H1 (cell line): ENCODE measurements around the gene TUBB1. TPM values are rescaled to one million over a fixed set of nuclear protein-coding genes. Genes with fewer than 3 reads are reported as not detected.

ENCODE experiments used
- CTCF ChIA-PET: fragments of 300-600 bp; sonication (Branson Sonifier 250); formaldehyde crosslinking; loops from one replicate; lab custom pipeline; 2021; ENCODE audit not compliant: partially characterized antibody; lab: Charles Lee
- POLR2A ChIA-PET: fragments of 300-600 bp; sonication (Branson Sonifier 250); formaldehyde crosslinking; loops from one replicate; lab custom pipeline; 2021; ENCODE audit warnings: inconsistent platforms; ENCODE audit not compliant: partially characterized antibody; lab: Charles Lee
- DNase-seq, 2 experiments: peaks; one replicate each; pipeline versions ENCODE4 v3.0.0 to v3.0.0-alpha.2; 2010 to 2022; ENCODE audit warnings: low spot score in 2 of 2, low read depth in 1 of 2, mixed read lengths in 1 of 2
- FAIRE-seq: peaks from 2 replicates; lab custom pipeline; 2011; peaks lifted over from hg19 to GRCh38; lab: Jason Lieb, UNC
- H2AFZ ChIP-seq: 2 replicates; pipeline ENCODE4 v1.8.1; 2012; ENCODE audit warnings: low read length, inconsistent platforms
- H2AK5ac ChIP-seq: 2 replicates; pipeline ENCODE4 v1.6.1; 2013; ENCODE audit warnings: low read depth, low read length
- H2BK120ac ChIP-seq: replicated peaks from 2 replicates; pipeline ENCODE3; 2013; ENCODE audit warnings: low read depth, low read length, inconsistent platforms
- H2BK12ac ChIP-seq: 2 replicates; pipeline ENCODE4 v1.6.1; 2013; ENCODE audit warnings: low read depth, low read length
- H2BK15ac ChIP-seq: 2 replicates; pipeline ENCODE4 v1.6.1; 2013; ENCODE audit warnings: low read length
- H2BK20ac ChIP-seq: 2 replicates; pipeline ENCODE4 v1.6.1; 2013; ENCODE audit warnings: low read length
- H2BK5ac ChIP-seq: 2 replicates; pipeline ENCODE4 v1.6.1; 2013; ENCODE audit warnings: low read depth, low read length
- H3K14ac ChIP-seq: 2 replicates; pipeline ENCODE4 v1.6.1; 2013; ENCODE audit warnings: inconsistent platforms; ENCODE audit not compliant: insufficient read length
- H3K18ac ChIP-seq: 2 replicates; pipeline ENCODE4 v1.6.1; 2013; ENCODE audit warnings: low read length; ENCODE audit errors: extremely low read depth
- H3K23ac ChIP-seq: 2 replicates; pipeline ENCODE4 v1.6.1; 2013; ENCODE audit warnings: inconsistent platforms; ENCODE audit not compliant: insufficient read length
- H3K23me2 ChIP-seq: 2 replicates; pipeline ENCODE4 v1.6.1; 2013; ENCODE audit warnings: low read depth, low read length
- H3K27ac ChIP-seq: 2 replicates; pipeline ENCODE4 v1.6.1; 2011; ENCODE audit warnings: low read depth, low read length, inconsistent platforms
- H3K27me3 ChIP-seq, 4 experiments: replicated peaks in 1 of 4; 1 replicate in 1 of 4; 2 replicates in 3 of 4; pipeline versions ENCODE4 v1.6.1 to v1.8.1; 2011 to 2013; ENCODE audit warnings: low read length in 3 of 4, mild to moderate bottlenecking in 3 of 4, inconsistent platforms in 2 of 4, mixed read lengths in 2 of 4, moderate library complexity in 1 of 4; ENCODE audit not compliant: control insufficient read depth in 3 of 4, insufficient read depth in 3 of 4; ENCODE audit errors: extremely low read depth in 1 of 4
- H3K36me3 ChIP-seq, 4 experiments: 2 replicates each; pipeline versions ENCODE4 v1.6.1 to v1.8.1; 2011 to 2013; ENCODE audit warnings: mild to moderate bottlenecking in 4 of 4, low read length in 3 of 4, moderate library complexity in 2 of 4, control low read depth in 1 of 4, inconsistent platforms in 1 of 4; ENCODE audit not compliant: insufficient read depth in 4 of 4, control insufficient read depth in 2 of 4
- H3K4ac ChIP-seq: replicated peaks from 2 replicates; pipeline ENCODE3; 2013; ENCODE audit warnings: low read length, low read depth, mixed read lengths, inconsistent platforms; ENCODE audit not compliant: insufficient read length
- H3K4me1 ChIP-seq, 4 experiments: replicated peaks in 1 of 4; 1 replicate in 1 of 4; 2 replicates in 3 of 4; pipeline versions ENCODE4 v1.6.1 to v1.8.1; 2011 to 2013; ENCODE audit warnings: low read length in 3 of 4, inconsistent platforms in 2 of 4, mixed read lengths in 1 of 4; ENCODE audit not compliant: insufficient read depth in 4 of 4, control insufficient read depth in 3 of 4
- H3K4me2 ChIP-seq, 2 experiments: 2 replicates each; pipeline versions ENCODE4 v1.6.1 to v1.8.1; 2011 to 2013; ENCODE audit warnings: low read depth in 2 of 2, low read length in 2 of 2, control low read depth in 1 of 2, inconsistent platforms in 1 of 2, mild to moderate bottlenecking in 1 of 2; ENCODE audit not compliant: insufficient read depth in 1 of 2
- H3K4me3 ChIP-seq, 4 experiments: fragments of 200-600, 300-600 bp in 1 of 4; sonication (generic), shearing (Covaris generic), sonication (Bioruptor Twin) in 1 of 4; 2 replicates each; pipeline versions ENCODE4 v1.5.1 to v1.8.1; 2011 to 2016; ENCODE audit warnings: low read length in 4 of 4, low read depth in 3 of 4, control low read depth in 2 of 4, inconsistent platforms in 2 of 4, mild to moderate bottlenecking in 2 of 4, mixed read lengths in 1 of 4, moderate library complexity in 1 of 4; ENCODE audit not compliant: insufficient read depth in 2 of 4; ENCODE audit errors: extremely low read depth in 1 of 4
- H3K56ac ChIP-seq: replicated peaks from 2 replicates; pipeline ENCODE3; 2013; ENCODE audit warnings: low read depth, mild to moderate bottlenecking, mixed read lengths, low read length, inconsistent platforms; ENCODE audit not compliant: insufficient read length
- H3K79me1 ChIP-seq: 2 replicates; pipeline ENCODE4 v1.6.1; 2013; ENCODE audit warnings: low read depth, low read length, control low read depth
- H3K79me2 ChIP-seq, 2 experiments: 2 replicates each; pipeline versions ENCODE4 v1.6.1 to v1.8.1; 2012 to 2013; ENCODE audit warnings: low read length in 2 of 2, mild to moderate bottlenecking in 2 of 2, inconsistent platforms in 1 of 2; ENCODE audit not compliant: insufficient read depth in 2 of 2, control insufficient read depth in 1 of 2
- H3K9ac ChIP-seq, 4 experiments: replicated peaks in 1 of 4; 1 replicate in 1 of 4; 2 replicates in 3 of 4; pipeline versions ENCODE4 v1.6.1 to v1.8.1; 2011 to 2013; ENCODE audit warnings: low read depth in 3 of 4, low read length in 3 of 4, control low read depth in 2 of 4, mild to moderate bottlenecking in 2 of 4, moderate library complexity in 2 of 4, inconsistent platforms in 1 of 4; ENCODE audit errors: extremely low read depth in 1 of 4
- H3K9me3 ChIP-seq, 2 experiments: 2 replicates each; pipeline versions ENCODE4 v1.6.1 to v1.8.1; 2012 to 2013; ENCODE audit warnings: mild to moderate bottlenecking in 2 of 2, moderate library complexity in 2 of 2, control low read depth in 1 of 2, inconsistent platforms in 1 of 2, low read depth in 1 of 2, low read length in 1 of 2, mixed read lengths in 1 of 2; ENCODE audit not compliant: insufficient read depth in 2 of 2
- H4K20me1 ChIP-seq, 2 experiments: replicated peaks in 1 of 2; 2 replicates each; pipeline versions ENCODE3 to v1.8.1; 2011 to 2013; ENCODE audit warnings: inconsistent platforms in 2 of 2, low read length in 2 of 2, mild to moderate bottlenecking in 1 of 2; ENCODE audit not compliant: insufficient read depth in 2 of 2, control insufficient read depth in 1 of 2
- H4K5ac ChIP-seq: 2 replicates; pipeline ENCODE4 v1.6.1; 2013; ENCODE audit warnings: low read length, low read depth, mixed read lengths, inconsistent platforms; ENCODE audit not compliant: insufficient read length
- H4K8ac ChIP-seq: 2 replicates; pipeline ENCODE4 v1.8.0; 2013; ENCODE audit warnings: mild to moderate bottlenecking, moderate library complexity, low read length, inconsistent platforms; ENCODE audit not compliant: insufficient read depth; ENCODE audit errors: extremely low read depth
- H4K91ac ChIP-seq: replicated peaks from 2 replicates; pipeline ENCODE3; 2013; ENCODE audit warnings: low read length, mixed read lengths, inconsistent platforms; ENCODE audit not compliant: insufficient read length
- BACH1 ChIP-seq: IDR thresholded peaks from 2 replicates; pipeline ENCODE4 v1.6.1; 2012; ENCODE audit warnings: low read length, improper control_type of control experiment
- CEBPB ChIP-seq: IDR thresholded peaks from 2 replicates; pipeline ENCODE4 v1.6.1; 2012; ENCODE audit warnings: low read depth, low read length
- EGR1 ChIP-seq: IDR thresholded peaks from 2 replicates; pipeline ENCODE4 v1.6.1; 2011; ENCODE audit warnings: low read depth, low read length, borderline replicate concordance
- EP300 ChIP-seq, 2 experiments: IDR thresholded peaks; 1 replicate in 1 of 2; 2 replicates in 1 of 2; pipeline ENCODE4 v1.6.1; 2011 to 2012; ENCODE audit warnings: low read depth in 2 of 2, low read length in 2 of 2, mild to moderate bottlenecking in 2 of 2, borderline replicate concordance in 1 of 2, inconsistent platforms in 1 of 2, moderate library complexity in 1 of 2
- FOSL1 ChIP-seq: IDR thresholded peaks from 2 replicates; pipeline ENCODE4 v1.6.1; 2011; ENCODE audit warnings: mild to moderate bottlenecking, low read depth, low read length, moderate library complexity; ENCODE audit not compliant: insufficient read depth
- HDAC6 ChIP-seq: IDR thresholded peaks from one replicate; pipeline ENCODE4 v1.7.1; 2012; ENCODE audit warnings: low read depth, mild to moderate bottlenecking, inconsistent platforms, low read length, moderate library complexity
- KDM4A ChIP-seq: IDR thresholded peaks from one replicate; pipeline ENCODE4 v1.7.1; 2012; ENCODE audit warnings: low read depth, mild to moderate bottlenecking, moderate library complexity, low read length, inconsistent platforms; ENCODE audit not compliant: severe bottlenecking
- MAX ChIP-seq: IDR thresholded peaks from 2 replicates; pipeline ENCODE4 v1.6.1; 2012; ENCODE audit warnings: inconsistent platforms
- RAD21 ChIP-seq, 2 experiments: IDR thresholded peaks in 1 of 2; conservative IDR thresholded peaks in 1 of 2; 2 replicates each; pipeline ENCODE4 v1.6.1; 2011; ENCODE audit warnings: low read depth in 2 of 2, low read length in 2 of 2, improper control_type of control experiment in 1 of 2, inconsistent platforms in 1 of 2, mild to moderate bottlenecking in 1 of 2, moderate library complexity in 1 of 2
- RFX5 ChIP-seq: IDR thresholded peaks from 2 replicates; pipeline ENCODE4 v1.6.1; 2011; ENCODE audit warnings: low read depth, low read length, improper control_type of control experiment, borderline replicate concordance
- SIX5 ChIP-seq: IDR thresholded peaks from 2 replicates; pipeline ENCODE4 v1.6.1; 2011; ENCODE audit warnings: mild to moderate bottlenecking, low read depth, low read length
- SRF ChIP-seq: IDR thresholded peaks from 2 replicates; pipeline ENCODE4 v1.6.1; 2011; ENCODE audit warnings: mild to moderate bottlenecking, low read depth, low read length, moderate library complexity
- TAF1 ChIP-seq: IDR thresholded peaks from 2 replicates; pipeline ENCODE4 v1.6.1; 2011; ENCODE audit warnings: mild to moderate bottlenecking, low read depth, low read length
- YY1 ChIP-seq: IDR thresholded peaks from 2 replicates; pipeline ENCODE4 v1.6.1; 2011; ENCODE audit warnings: low read depth, mild to moderate bottlenecking, low read length
- WGBS, 2 experiments: shearing (Covaris generic) in 1 of 2; methylation state at CpG; one replicate each; pipeline versions ENCODE4 v1.1.6 to v1.1.7; 2013 to 2015; ENCODE audit warnings: low lambda C conversion rate in 2 of 2, mixed read lengths in 2 of 2, inconsistent platforms in 1 of 2, low coverage in 1 of 2, missing lambda C conversion rate in 1 of 2; ENCODE audit not compliant: insufficient replicate concordance in 2 of 2, insufficient coverage in 1 of 2, insufficient read length in 1 of 2; ENCODE audit errors: extremely low coverage in 1 of 2, missing lambda C conversion rate in 1 of 2; 5-methylcytosine and 5-hydroxymethylcytosine counted together
- polyA plus RNA-seq, 7 experiments: library from polyadenylated mRNA; depleted of rRNA in 3 of 7; stranded (reverse) in 5 of 7; unstranded in 2 of 7; fragments of >200 nt in 5 of 7; fragments of 200-250 nt in 2 of 7; gene quantifications; 1 replicate in 5 of 7; 2 replicates in 1 of 7; 4 replicates in 1 of 7; pipeline versions ENCODE4 v1.2.1 to v1.2.3, GENCODE V29; 2011 to 2013; ENCODE audit warnings: missing spikeins in 2 of 7, mixed read lengths in 2 of 7
- total RNA-seq: library from RNA; stranded (reverse); fragmentation: NEBNext Ultra II Directional; extraction: Animal tissue kit (Norgen Biotek cat#: 25700); gene quantifications from 2 replicates; pipeline ENCODE4 v1.2.1, GENCODE V29; 2021

The TUBB1 gene
- total and polyA plus RNA-seq, 2 of the 8 experiments (the other 6 are each of a cell fraction or from before 2014, with no cell fraction given) = not detected

GRCh38 chr20:59027741-59028320 is 8.6 kb downstream of the TUBB1 start:
- no peak overlapping the region for H2BK12ac ChIP-seq
- H3K4me2 ChIP-seq = no peak overlapping the region
- H3K9me3 ChIP-seq = no peaks in the 10 kb centered on the region
- no peak overlapping the region for H2BK20ac ChIP-seq
- H2AK5ac ChIP-seq = no peak overlapping the region
- ChIA-PET CTCF (no interaction called here), POLR2A (no interaction called here)
- no peak overlapping the region for H3K4me3 ChIP-seq
- H3K4ac ChIP-seq = no peak overlapping the region
- H3K23ac ChIP-seq = no peak overlapping the region
- no peak overlapping the region for H3K27ac ChIP-seq
- no peak overlapping the region for H4K5ac ChIP-seq
- H3K79me2 ChIP-seq = peaks cover 6 to 13% of the 10 kb centered on the region in 2 experiments; a peak in 3 of 4 replicates
- H3K18ac ChIP-seq = no peak overlapping the region
- DNase-seq (no peak), FAIRE-seq (no peak)
- peaks cover 6% of the 10 kb centered on the region for H3K23me2 ChIP-seq
- H3K9ac ChIP-seq = no peak overlapping the region
- H2BK15ac ChIP-seq = no peak overlapping the region
- H2AFZ ChIP-seq = no peak overlapping the region
- peaks cover 0 to 9% (median 4%) of the 10 kb centered on the region in 4 experiments; a peak in 3 of 7 replicates for H3K27me3 ChIP-seq
- H4K20me1 ChIP-seq = peaks cover 9 to 13% of the 10 kb centered on the region in 2 experiments
- H2BK120ac ChIP-seq = no peak overlapping the region
- H3K14ac ChIP-seq = no peak overlapping the region
- no peak overlapping the region for H3K56ac ChIP-seq
- H4K91ac ChIP-seq = no peak overlapping the region
- H2BK5ac ChIP-seq = no peak overlapping the region
- no peak overlapping the region for H4K8ac ChIP-seq
- 96% methylated on average over 8 of the region's 8 CpGs; no CpG with 5 or more reads in 1 of the 2 experiments for WGBS, 2 experiments
- peaks cover 5% of the 10 kb centered on the region for H3K79me1 ChIP-seq
- H3K36me3 ChIP-seq = peaks cover 2 to 46% (median 15%) of the 10 kb centered on the region in 4 experiments; a peak in 6 of 8 replicates
- peaks cover 0 to 6% (median 2%) of the 10 kb centered on the region in 4 experiments; a peak in 4 of 7 replicates for H3K4me1 ChIP-seq
- TF ChIP-seq EP300 (IDR thresholded peaks at IDR 0.05; ENCODE audit: borderline replicate concordance in 1 of 2, low read depth in 2 of 2, low read length in 2 of 2) = no peak
- TF ChIP-seq CEBPB = no peak
- no peak for TF ChIP-seq EGR1
- no peak for TF ChIP-seq RAD21 (IDR thresholded peaks at IDR 0.05 in 1 of 2, conservative IDR thresholded peaks at IDR 0.05 in 1 of 2; ENCODE audit: low read depth in 2 of 2, low read length in 2 of 2)
- no peak for TF ChIP-seq KDM4A
- no peak for TF ChIP-seq SRF
- no peak for TF ChIP-seq BACH1
- no peak for TF ChIP-seq FOSL1
- no peak for TF ChIP-seq MAX
- TF ChIP-seq YY1 = no peak
- TF ChIP-seq SIX5 = no peak
- TF ChIP-seq RFX5 = no peak
- TF ChIP-seq TAF1 = no peak
- TF ChIP-seq HDAC6 = no peak
